ENCODE measurements around the gene CIAO2B.
"Not testable (repeated sequence)": the region's sequence is repeated elsewhere in the genome, so short reads cannot be mapped to it uniquely, and the experiment has no call there.

Gene CIAO2B

DNA sequence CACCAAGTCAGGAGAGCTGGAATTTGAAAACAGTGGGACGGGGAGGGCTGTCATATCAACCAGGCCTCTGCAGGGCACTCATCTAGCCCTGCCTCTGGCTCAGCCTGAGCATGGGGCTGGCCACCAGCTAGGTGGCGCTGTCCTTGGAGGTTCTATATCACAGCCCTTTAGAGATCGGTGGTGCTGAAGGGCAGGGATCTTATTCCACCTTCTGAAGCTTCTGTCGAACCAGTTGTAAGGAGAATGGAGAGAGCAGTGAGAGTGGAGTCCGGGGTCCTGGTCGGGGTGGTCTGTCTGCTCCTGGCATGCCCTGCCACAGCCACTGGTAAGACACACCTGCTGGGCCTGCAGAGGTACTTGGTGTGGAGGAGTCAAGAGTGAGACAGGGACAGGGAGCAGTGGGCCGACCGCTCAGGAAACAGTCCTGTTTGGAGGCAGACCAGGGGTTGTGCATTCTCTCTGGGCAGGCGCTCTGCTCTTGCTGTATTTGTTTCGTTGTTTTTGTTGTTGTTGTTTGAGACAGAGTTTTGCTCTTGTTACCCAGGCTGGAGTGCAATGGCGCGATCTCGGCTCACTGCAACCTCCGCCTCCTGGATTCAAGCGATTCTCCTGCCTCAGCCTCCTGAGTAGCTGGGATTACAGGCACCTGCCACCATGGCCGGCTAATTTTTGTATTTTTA, 27.0 kb upstream of the CIAO2B start, which contains the start of gene CES3:
Gene CES3, plus strand, starts transcription at position 202 of the 680 bp plus-strand sequence. Its CDS starts 42 bp downstream, at position 244.
- TF ChIP-seq, protein P1, sequence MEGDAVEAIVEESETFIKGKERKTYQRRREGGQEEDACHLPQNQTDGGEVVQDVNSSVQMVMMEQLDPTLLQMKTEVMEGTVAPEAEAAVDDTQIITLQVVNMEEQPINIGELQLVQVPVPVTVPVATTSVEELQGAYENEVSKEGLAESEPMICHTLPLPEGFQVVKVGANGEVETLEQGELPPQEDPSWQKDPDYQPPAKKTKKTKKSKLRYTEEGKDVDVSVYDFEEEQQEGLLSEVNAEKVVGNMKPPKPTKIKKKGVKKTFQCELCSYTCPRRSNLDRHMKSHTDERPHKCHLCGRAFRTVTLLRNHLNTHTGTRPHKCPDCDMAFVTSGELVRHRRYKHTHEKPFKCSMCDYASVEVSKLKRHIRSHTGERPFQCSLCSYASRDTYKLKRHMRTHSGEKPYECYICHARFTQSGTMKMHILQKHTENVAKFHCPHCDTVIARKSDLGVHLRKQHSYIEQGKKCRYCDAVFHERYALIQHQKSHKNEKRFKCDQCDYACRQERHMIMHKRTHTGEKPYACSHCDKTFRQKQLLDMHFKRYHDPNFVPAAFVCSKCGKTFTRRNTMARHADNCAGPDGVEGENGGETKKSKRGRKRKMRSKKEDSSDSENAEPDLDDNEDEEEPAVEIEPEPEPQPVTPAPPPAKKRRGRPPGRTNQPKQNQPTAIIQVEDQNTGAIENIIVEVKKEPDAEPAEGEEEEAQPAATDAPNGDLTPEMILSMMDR (IDR thresholded peaks at IDR 0.05): peak; percentile 66
- Histone ChIP-seq H3K4me2 (ENCODE audit: low read length) (no peak within 1 kb of the TSS), H3K9me3 (ENCODE audit: control insufficient read depth, low read length) (no peaks in the 10 kb centered on the region), H3K4me3 (ENCODE audit: low read depth, low read length) (no peak within 1 kb of the TSS), H3K79me2 (no peaks in the 10 kb centered on the region), H3K36me3 (ENCODE audit: control insufficient read depth, insufficient read depth, low read length) (no peaks in the 10 kb centered on the region), H3K4me1 (no peaks in the 10 kb centered on the region), H3K27me3 (ENCODE audit: control insufficient read depth, insufficient read depth, low read length) (no peaks in the 10 kb centered on the region), H2AFZ (peak within 1 kb of the TSS; percentile 27), H3K9ac (no peak within 1 kb of the TSS), H3K27ac (no peak within 1 kb of the TSS)

DNA sequence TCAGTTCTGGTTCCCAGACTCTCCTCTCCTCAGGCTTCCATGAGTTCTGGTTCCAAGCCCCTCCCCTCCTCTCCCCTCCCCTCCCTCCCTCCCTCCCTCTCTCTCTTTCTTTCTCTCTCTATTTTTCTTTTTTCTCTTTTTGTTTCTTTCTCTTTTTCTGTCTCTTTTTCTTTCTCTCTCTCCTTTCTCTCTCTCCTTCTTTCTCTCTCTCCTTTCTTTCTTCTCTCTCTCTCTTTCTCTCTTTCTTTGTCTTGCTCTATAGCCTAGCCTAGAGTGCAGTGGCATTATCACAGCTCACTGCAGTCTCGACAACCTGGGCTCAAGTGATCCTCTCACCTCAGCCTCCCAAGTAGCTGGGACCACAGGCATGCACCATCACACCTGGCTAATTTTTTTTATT, 26.1 kb upstream of the CIAO2B start:
- TF ChIP-seq, protein P1 (IDR thresholded peaks at IDR 0.05): no peak
- no peaks in the 10 kb centered on the region for H3K79me2 ChIP-seq
- no peaks in the 10 kb centered on the region for H3K36me3 ChIP-seq (ENCODE audit: control insufficient read depth, insufficient read depth, low read length)
- no peaks in the 10 kb centered on the region for H3K9me3 ChIP-seq (ENCODE audit: control insufficient read depth, low read length)
- no peak overlapping the region for H2AFZ ChIP-seq
- H3K9ac ChIP-seq: no peak overlapping the region
- H3K27ac ChIP-seq: no peak overlapping the region
- no peak overlapping the region for H3K4me2 ChIP-seq (ENCODE audit: low read length)
- no peak overlapping the region for H3K4me3 ChIP-seq (ENCODE audit: low read depth, low read length)
- no peaks in the 10 kb centered on the region for H3K27me3 ChIP-seq (ENCODE audit: control insufficient read depth, insufficient read depth, low read length)
- no peaks in the 10 kb centered on the region for H3K4me1 ChIP-seq

DNA sequence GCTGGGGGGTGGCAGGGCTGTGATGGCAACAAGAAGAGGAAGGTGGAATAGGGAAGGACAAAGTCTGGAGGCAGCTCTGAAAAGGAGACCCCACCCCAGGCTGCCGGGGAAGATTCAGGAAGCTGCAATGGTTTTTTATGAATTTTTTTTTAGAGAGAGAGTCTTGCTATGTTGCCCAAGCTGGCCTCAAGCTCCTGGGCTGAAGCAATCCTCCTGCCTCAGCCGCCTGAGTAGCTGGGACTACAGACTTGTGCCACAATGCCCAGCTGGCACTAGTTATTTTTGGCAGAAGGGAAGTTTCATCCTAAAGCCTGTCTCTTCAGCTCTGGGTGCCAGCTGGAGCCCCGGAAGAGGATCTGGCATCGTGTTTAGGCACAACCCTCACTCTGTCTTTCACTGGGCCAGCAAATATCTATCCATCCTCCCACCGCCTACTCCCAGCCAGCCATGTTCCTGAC, 25.5 kb upstream of the CIAO2B start:
- H3K27me3 ChIP-seq (ENCODE audit: control insufficient read depth, insufficient read depth, low read length): no peaks in the 10 kb centered on the region
- TF ChIP-seq, protein P1 (IDR thresholded peaks at IDR 0.05): no peak
- no peak overlapping the region for H3K4me3 ChIP-seq (ENCODE audit: low read depth, low read length)
- H3K9ac ChIP-seq: no peak overlapping the region
- H3K36me3 ChIP-seq (ENCODE audit: control insufficient read depth, insufficient read depth, low read length): no peaks in the 10 kb centered on the region
- H3K79me2 ChIP-seq: no peaks in the 10 kb centered on the region
- no peaks in the 10 kb centered on the region for H3K9me3 ChIP-seq (ENCODE audit: control insufficient read depth, low read length)
- no peak overlapping the region for H2AFZ ChIP-seq
- H3K4me2 ChIP-seq (ENCODE audit: low read length): no peak overlapping the region
- no peaks in the 10 kb centered on the region for H3K4me1 ChIP-seq
- no peak overlapping the region for H3K27ac ChIP-seq

DNA sequence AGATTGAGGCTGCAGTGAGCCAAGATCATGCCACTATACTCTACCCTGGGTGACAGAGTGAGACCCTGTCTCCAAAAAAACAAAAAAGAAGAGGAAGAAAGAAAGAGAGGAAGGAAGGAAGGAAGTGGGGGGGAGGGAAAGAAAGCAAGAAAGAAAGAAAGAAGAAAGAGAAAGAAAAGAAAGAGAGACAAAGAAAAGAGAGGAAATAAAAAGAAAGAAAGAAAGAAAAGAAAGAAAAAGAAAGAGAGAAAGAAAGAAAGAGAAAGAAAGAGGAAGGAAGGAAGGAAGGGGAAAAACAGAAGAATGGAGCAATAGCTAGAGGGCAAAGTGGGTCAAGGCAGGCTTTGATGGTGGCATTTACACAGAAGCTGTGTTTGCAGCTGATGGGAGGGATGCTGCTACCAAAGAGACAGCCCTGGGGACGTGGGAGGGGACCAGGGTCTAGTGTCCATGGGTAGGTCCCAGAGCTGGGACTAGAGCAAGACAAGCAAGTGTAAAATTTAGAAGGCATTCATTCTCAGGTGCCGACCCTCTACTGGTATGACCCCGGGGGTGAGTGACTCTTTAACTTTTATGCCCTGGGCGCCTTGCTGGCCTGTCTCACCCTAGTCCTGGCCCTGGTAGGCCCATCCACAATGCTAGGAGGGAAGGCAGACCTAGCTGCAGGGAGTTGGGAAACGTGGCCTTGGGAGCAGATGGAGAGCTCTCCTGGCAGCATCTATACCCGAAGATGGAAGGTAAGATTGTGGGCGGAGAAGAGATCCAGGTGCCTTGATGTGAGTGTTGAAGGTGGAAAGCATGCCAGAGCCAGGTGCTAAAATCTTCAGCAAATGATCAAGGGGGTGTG, 24.9 kb upstream of the CIAO2B start:
- Histone ChIP-seq H3K4me1 (no peaks in the 10 kb centered on the region), H3K9ac (no peak overlapping the region), H3K36me3 (ENCODE audit: control insufficient read depth, insufficient read depth, low read length) (no peaks in the 10 kb centered on the region), H3K4me2 (ENCODE audit: low read length) (no peak overlapping the region), H3K4me3 (ENCODE audit: low read depth, low read length) (no peak overlapping the region), H2AFZ (no peak overlapping the region), H3K27me3 (ENCODE audit: control insufficient read depth, insufficient read depth, low read length) (no peaks in the 10 kb centered on the region), H3K79me2 (no peaks in the 10 kb centered on the region), H3K9me3 (ENCODE audit: control insufficient read depth, low read length) (no peaks in the 10 kb centered on the region), H3K27ac (no peak overlapping the region)
- TF ChIP-seq, protein P1 (IDR thresholded peaks at IDR 0.05): no peak

DNA sequence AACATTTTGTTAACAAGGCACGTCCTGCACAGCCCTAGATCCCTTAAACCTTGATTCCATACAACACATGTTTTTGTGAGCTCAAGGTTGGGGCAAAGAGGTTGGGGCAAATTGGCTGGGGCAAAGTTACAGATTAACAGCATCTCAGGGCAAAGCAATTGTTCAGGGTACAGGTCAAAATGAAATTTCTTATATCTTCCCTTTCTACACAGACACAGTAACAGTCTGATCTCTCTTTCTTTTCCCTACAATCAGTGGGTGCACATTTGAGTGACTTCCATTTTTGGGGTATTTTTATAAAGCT, 21.9 kb upstream of the CIAO2B start:
- not testable (repeated sequence) for H3K9ac ChIP-seq; H3K79me2 ChIP-seq; H3K4me3 ChIP-seq (ENCODE audit: low read depth, low read length); H3K27me3 ChIP-seq (ENCODE audit: control insufficient read depth, insufficient read depth, low read length); H3K4me2 ChIP-seq (ENCODE audit: low read length); H3K4me1 ChIP-seq; H3K27ac ChIP-seq; H3K36me3 ChIP-seq (ENCODE audit: control insufficient read depth, insufficient read depth, low read length); H2AFZ ChIP-seq; H3K9me3 ChIP-seq (ENCODE audit: control insufficient read depth, low read length)

DNA sequence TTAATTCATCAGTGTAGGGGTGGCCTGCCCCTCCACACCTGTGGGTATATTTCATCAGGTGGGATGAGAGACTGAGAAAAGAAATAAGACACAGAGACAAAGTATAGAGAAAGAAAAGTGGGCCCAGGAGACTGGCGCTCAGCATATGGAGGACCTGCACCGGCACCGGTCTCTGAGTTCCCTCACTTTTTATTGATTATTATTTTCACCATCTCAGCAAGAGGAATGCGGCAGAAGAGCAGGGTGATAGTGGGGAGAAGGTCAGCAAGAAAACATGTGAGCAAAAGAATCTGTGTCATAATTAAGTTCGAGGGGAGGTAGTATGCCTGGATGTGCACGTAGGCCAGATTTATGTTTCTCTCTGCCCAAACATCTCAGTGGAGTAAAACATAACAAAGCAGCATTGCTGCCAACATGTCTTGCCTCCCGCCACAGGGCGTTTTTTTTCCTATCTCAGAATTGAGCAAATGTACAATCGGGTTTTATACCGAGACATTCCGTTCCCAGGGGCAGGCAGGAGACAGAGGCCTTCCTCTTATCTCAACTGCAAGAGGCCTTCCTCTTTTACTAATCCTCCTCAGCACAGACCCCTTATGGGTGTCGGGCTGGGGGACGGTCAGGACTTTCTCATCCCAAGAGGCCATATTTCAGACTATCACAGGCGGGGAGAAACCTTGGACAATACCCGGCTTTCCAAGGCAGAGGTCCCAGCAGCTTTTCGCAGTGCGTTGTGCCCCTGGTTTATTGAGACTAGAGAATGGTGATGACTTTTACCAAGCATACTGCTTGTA, 21.4 kb upstream of the CIAO2B start:
- H3K9me3 ChIP-seq (ENCODE audit: control insufficient read depth, low read length); H3K4me1 ChIP-seq; H3K27me3 ChIP-seq (ENCODE audit: control insufficient read depth, insufficient read depth, low read length); H3K4me3 ChIP-seq (ENCODE audit: low read depth, low read length); H3K79me2 ChIP-seq; H2AFZ ChIP-seq; H3K4me2 ChIP-seq (ENCODE audit: low read length); H3K27ac ChIP-seq; H3K36me3 ChIP-seq (ENCODE audit: control insufficient read depth, insufficient read depth, low read length); H3K9ac ChIP-seq: not testable (repeated sequence)
